ENCODE data around the gene CDH6. TPM values are rescaled to one million over a fixed set of nuclear protein-coding genes. Genes with fewer than 3 reads are reported as not detected.

CDH6 gene
- polyA plus RNA-seq, 1 of the 3 experiments (the other 2 are of a cell fraction) = 1.1 TPM

- Histone ChIP-seq H3K4me1 (ENCODE audit: control insufficient read depth in 1 of 2, insufficient read depth in 2 of 2, low read depth in 1 of 2, low read length in 1 of 2) (no peaks in the 10 kb centered on the region; a peak in 1 of 4 replicates), H4K20me1 (ENCODE audit: insufficient read depth) (no peaks in the 10 kb centered on the region), H3K9ac (no peak overlapping the region), H3K36me3 (replicated peaks in 1 of 2; ENCODE audit: control insufficient read depth in 1 of 2, insufficient read depth in 2 of 2, low read length in 1 of 2) (no peaks in the 10 kb centered on the region), H3K27ac (ENCODE audit: low read depth in 2 of 2, low read length in 1 of 2) (no peak overlapping the region), H3K4me2 (no peak overlapping the region), H3K79me2 (ENCODE audit: insufficient read depth) (no peaks in the 10 kb centered on the region), H3K4me3 (ENCODE audit: low read depth in 2 of 2, low read length in 1 of 2) (no peak overlapping the region), H3K9me3 (no peaks in the 10 kb centered on the region), H3F3A (replicated peaks; ENCODE audit: insufficient read depth) (no peaks in the 10 kb centered on the region), H3K27me3 (ENCODE audit: insufficient read depth) (peaks cover 30% of the 10 kb centered on the region; the same call in 1 of the 2 replicates), H2AFZ (ENCODE audit: low read depth) (no peak overlapping the region), H3K9me2 (no peaks in the 10 kb centered on the region)
- ChIA-PET CTCF (interaction anchor here (1.2 to 2.1 kb wide), 4 partner anchors 10 to 201 kb away, joined by 3 to 9 read pairs (median 5); no protein-coding TSS in a partner anchor), POLR2A (no interaction called here)
- TF ChIP-seq NFIC (IDR thresholded peaks at IDR 0.05; ENCODE audit: borderline replicate concordance) = no peak
- TF ChIP-seq MXI1 (IDR thresholded peaks at IDR 0.05; ENCODE audit: low read depth, low read length) = no peak
- TF ChIP-seq FOXJ3 (CRISPR knock-in tag; IDR thresholded peaks at IDR 0.05) = no peak
- TF ChIP-seq FOSL2 (IDR thresholded peaks at IDR 0.05; ENCODE audit: borderline replicate concordance, low read depth) = no peak
- TF ChIP-seq RAD21 (IDR thresholded peaks at IDR 0.05; ENCODE audit: low read length) = no peak
- no peak for TF ChIP-seq USF2 (IDR thresholded peaks at IDR 0.05; ENCODE audit: borderline replicate concordance, low read depth, low read length)
- TF ChIP-seq MAX (IDR thresholded peaks at IDR 0.05; ENCODE audit: low read depth) = no peak
- no peak for TF ChIP-seq FOXM1 (IDR thresholded peaks at IDR 0.05; ENCODE audit: low read depth)
- TF ChIP-seq ZBTB33 (IDR thresholded peaks at IDR 0.05; ENCODE audit: borderline replicate concordance, low read depth) = no peak
- TF ChIP-seq YY1 (IDR thresholded peaks at IDR 0.05; ENCODE audit: low read depth) = no peak
- no peak for DNase-seq
- WGBS (ENCODE audit: low lambda C conversion rate) = 31% methylated on average over 3 of the region's 3 CpGs
These were observed 20.7 kb downstream of the CDH6 start for GRCh38 chr5:31214229-31214628.

GRCh38 chr5:31215236-31215635 is 21.8 kb downstream of the CDH6 start:
- ChIA-PET CTCF (interaction anchor here (1.3 to 2.1 kb wide), 2 partner anchors 9 to 29 kb away, joined by 4 to 9 read pairs; no protein-coding TSS in a partner anchor), POLR2A (no interaction called here)
- Histone ChIP-seq H3K4me3 (ENCODE audit: low read depth in 2 of 2, low read length in 1 of 2) (no peak overlapping the region), H3K4me1 (ENCODE audit: control insufficient read depth in 1 of 2, insufficient read depth in 2 of 2, low read depth in 1 of 2, low read length in 1 of 2) (no peaks in the 10 kb centered on the region; a peak in 1 of 4 replicates), H4K20me1 (ENCODE audit: insufficient read depth) (no peaks in the 10 kb centered on the region), H3K9ac (no peak overlapping the region), H3K9me3 (no peaks in the 10 kb centered on the region), H2AFZ (ENCODE audit: low read depth) (no peak overlapping the region), H3K27ac (ENCODE audit: low read depth in 2 of 2, low read length in 1 of 2) (no peak overlapping the region), H3K36me3 (replicated peaks in 1 of 2; ENCODE audit: control insufficient read depth in 1 of 2, insufficient read depth in 2 of 2, low read length in 1 of 2) (no peaks in the 10 kb centered on the region), H3K79me2 (ENCODE audit: insufficient read depth) (no peaks in the 10 kb centered on the region), H3K27me3 (ENCODE audit: insufficient read depth) (peaks cover 27% of the 10 kb centered on the region; the same call in 1 of the 2 replicates), H3K4me2 (no peak overlapping the region), H3F3A (replicated peaks; ENCODE audit: insufficient read depth) (no peaks in the 10 kb centered on the region), H3K9me2 (no peaks in the 10 kb centered on the region)
- DNase-seq = no peak
- TF ChIP-seq EZH2phosphoT487 (IDR thresholded peaks at IDR 0.05; ENCODE audit: borderline replicate concordance, low read depth) = no peak
- no peak for TF ChIP-seq RFX5 (IDR thresholded peaks at IDR 0.05; ENCODE audit: low read length)
- no peak for TF ChIP-seq TCF12 (IDR thresholded peaks at IDR 0.05)
- TF ChIP-seq POLR2AphosphoS5 (IDR thresholded peaks at IDR 0.05; ENCODE audit: low read depth, low read length) = no peak
- no peak for TF ChIP-seq SIN3A (IDR thresholded peaks at IDR 0.05; ENCODE audit: borderline replicate concordance, low read depth, low read length)
- no peak for TF ChIP-seq MXI1 (IDR thresholded peaks at IDR 0.05; ENCODE audit: low read depth, low read length)
- no peak for TF ChIP-seq MAX (IDR thresholded peaks at IDR 0.05; ENCODE audit: low read depth)
- TF ChIP-seq USF1 (IDR thresholded peaks at IDR 0.05; ENCODE audit: borderline replicate concordance, low read depth) = no peak
- no peak for TF ChIP-seq ELF1 (IDR thresholded peaks at IDR 0.05)
- TF ChIP-seq USF2 (IDR thresholded peaks at IDR 0.05; ENCODE audit: borderline replicate concordance, low read depth, low read length) = no peak
- no peak for TF ChIP-seq RAD21 (IDR thresholded peaks at IDR 0.05; ENCODE audit: low read length)
- no peak for TF ChIP-seq TAF1 (IDR thresholded peaks at IDR 0.05; ENCODE audit: borderline replicate concordance, low read depth, low read length)
- TF ChIP-seq NFIC (IDR thresholded peaks at IDR 0.05; ENCODE audit: borderline replicate concordance) = no peak
- TF ChIP-seq GATA2 (CRISPR knock-in tag; IDR thresholded peaks at IDR 0.05) = no peak
